Testis (tissue), 5 donors: ENCODE results near the gene SPAG6. TPM values are rescaled to one million over a fixed set of nuclear protein-coding genes. Genes with fewer than 3 reads are reported as not detected.

Experiments used
- DNase-seq: peaks from one replicate; pipeline ENCODE4 v3.0.0-alpha.2; 2019
- H3K27ac ChIP-seq, 2 donors: fragments of 200-600 bp; sonication (generic); one replicate each; pipeline ENCODE4 v1.5.1; 2019
- H3K27me3 ChIP-seq: fragments of 200-600 bp; sonication (generic); one replicate; pipeline ENCODE4 v1.5.1; 2019
- H3K36me3 ChIP-seq: fragments of 200-600 bp; sonication (generic); one replicate; pipeline ENCODE4 v1.5.1; 2017; ENCODE audit warnings: low read depth; ENCODE audit errors: missing control alignments
- H3K4me1 ChIP-seq: fragments of 200-600 bp; sonication (generic); one replicate; pipeline ENCODE4 v1.5.1; 2019
- H3K4me3 ChIP-seq, 2 donors: fragments of 200-600 bp; sonication (generic); one replicate each; pipeline ENCODE4 v1.5.1; 2017 to 2019
- H3K9me3 ChIP-seq: fragments of 200-600 bp; sonication (generic); one replicate; pipeline ENCODE4 v1.5.1; 2017
- CTCF ChIP-seq, 3 experiments: fragments of 450-650 bp in 2 of 3; fragments of 200-600 bp in 1 of 3; sonication (generic) in 1 of 3; IDR thresholded peaks; one replicate each; pipeline ENCODE4 v1.5.1; 2016 to 2019; ENCODE audit warnings: antibody characterized with exemption in 3 of 3, mild to moderate bottlenecking in 2 of 3, moderate library complexity in 1 of 3
- POLR2A ChIP-seq: fragments of 450-650 bp; IDR thresholded peaks from one replicate; pipeline ENCODE4 v1.6.1; 2017; ENCODE audit warnings: antibody characterized with exemption, mild to moderate bottlenecking, moderate library complexity
- WGBS, 2 donors: methylation state at CpG; one replicate each; pipeline ENCODE4 v1.1.5; 2018; 5-methylcytosine and 5-hydroxymethylcytosine counted together
- intact Hi-C: fragments of 100-400 bp; cut with DNase I; formaldehyde crosslinking; loops from one replicate; pipeline ENCODE4 v1.15.1; 2023; ENCODE audit warnings: low total_unique reads
- long read RNA-seq, 2 donors: transcript quantifications; one replicate each; lab custom pipeline, GENCODE V29; 2026
- polyA plus RNA-seq: library from polyadenylated mRNA; stranded (reverse); fragments of 350-450 nt; fragmentation: Illumina TruSeq; extraction: RNeasy Lipid Tissue Mini Kit (QIAGEN cat#74804); gene quantifications from one replicate; pipeline ENCODE4 v1.2.3, GENCODE V29; 2014; ENCODE audit warnings: low read depth, low replicate concordance; ENCODE audit not compliant: insufficient read depth
- total RNA-seq, 2 donors: library from RNA; depleted of rRNA; stranded (reverse); fragments of >200 nt; gene quantifications; one replicate each; pipeline ENCODE4 v1.2.3, GENCODE V29; 2016

The SPAG6 gene
- total RNA-seq (100 to 1,000 TPM in 1 of 2 donors, 10 to 100 TPM in 1; 77.4 to 103 TPM), polyA plus RNA-seq (258 TPM)
- long read RNA-seq, donor 1, partial matches to known transcripts = 0 of 1 reads
- long read RNA-seq, donor 1, other reads (novel, unspliced or antisense) = 0 of 1 reads
- long read RNA-seq, donor 2 = 0 reads

- WGBS, 2 donors = 5 to 17% methylated on average over 1 to 82 of the region's 83 CpGs
- DNase-seq = peak; percentile 96
- no peaks in the 10 kb centered on the region for H3K36me3 ChIP-seq
- peak within 1 kb of the TSS; percentile 46 to 62 for H3K4me3 ChIP-seq
- H3K27me3 ChIP-seq = no peaks in the 10 kb centered on the region
- no peak within 1 kb of the TSS for H3K27ac ChIP-seq
- no peak for TF ChIP-seq POLR2A
- TF ChIP-seq CTCF (IDR thresholded peaks at IDR 0.05) = no peak
- intact Hi-C loops = loop anchor here (10.0 kb wide), 1 partner anchor 89 kb away; no protein-coding TSS in a partner anchor
- no peaks in the 10 kb centered on the region for H3K9me3 ChIP-seq
- H3K4me1 ChIP-seq = peaks cover 11% of the 10 kb centered on the region
Observed at GRCh38 chr10:22345301-22346095, at the start of gene SPAG6. Gene SPAG6, plus strand, starts transcription at chr10:22345496. Its CDS starts 116 bp downstream, at chr10:22345612.

- H3K4me3 ChIP-seq = no peak overlapping the region
- WGBS, 2 donors = 95% methylated on average over 4 of the region's 4 CpGs
- DNase-seq = no peak
- no peaks in the 10 kb centered on the region for H3K9me3 ChIP-seq
- intact Hi-C loops = no loop called here
- no peaks in the 10 kb centered on the region for H3K27me3 ChIP-seq
- H3K27ac ChIP-seq = no peak overlapping the region
- no peaks in the 10 kb centered on the region for H3K4me1 ChIP-seq
- no peaks in the 10 kb centered on the region for H3K36me3 ChIP-seq
- TF ChIP-seq POLR2A (no peak), CTCF (IDR thresholded peaks at IDR 0.05) (no peak)
Observed at GRCh38 chr10:22301193-22301592, 44.1 kb upstream of the SPAG6 start.

- Histone ChIP-seq H3K4me1 (no peaks in the 10 kb centered on the region), H3K27ac (no peak overlapping the region), H3K27me3 (no peaks in the 10 kb centered on the region), H3K36me3 (no peaks in the 10 kb centered on the region), H3K9me3 (no peaks in the 10 kb centered on the region), H3K4me3 (no peak overlapping the region)
- DNase-seq = no peak
- WGBS, 2 donors = 77 to 91% methylated on average over 3 of the region's 3 CpGs
- intact Hi-C loops = no loop called here
- TF ChIP-seq CTCF (IDR thresholded peaks at IDR 0.05) = no peak
- no peak for TF ChIP-seq POLR2A
Observed at GRCh38 chr10:22303461-22303860, 41.8 kb upstream of the SPAG6 start.

- no peak overlapping the region for H3K4me3 ChIP-seq
- intact Hi-C loops = no loop called here
- no peak overlapping the region for H3K27ac ChIP-seq
- H3K36me3 ChIP-seq = no peaks in the 10 kb centered on the region
- DNase-seq = no peak
- 82 to 88% methylated on average over 2 of the region's 2 CpGs for WGBS, 2 donors
- no peaks in the 10 kb centered on the region for H3K4me1 ChIP-seq
- no peaks in the 10 kb centered on the region for H3K9me3 ChIP-seq
- TF ChIP-seq CTCF (IDR thresholded peaks at IDR 0.05) (no peak), POLR2A (no peak)
- H3K27me3 ChIP-seq = no peaks in the 10 kb centered on the region
Observed at GRCh38 chr10:22305721-22306120, 39.6 kb upstream of the SPAG6 start.
